ENCODE results near the gene PPP4R1.

PPP4R1 gene

DNA sequence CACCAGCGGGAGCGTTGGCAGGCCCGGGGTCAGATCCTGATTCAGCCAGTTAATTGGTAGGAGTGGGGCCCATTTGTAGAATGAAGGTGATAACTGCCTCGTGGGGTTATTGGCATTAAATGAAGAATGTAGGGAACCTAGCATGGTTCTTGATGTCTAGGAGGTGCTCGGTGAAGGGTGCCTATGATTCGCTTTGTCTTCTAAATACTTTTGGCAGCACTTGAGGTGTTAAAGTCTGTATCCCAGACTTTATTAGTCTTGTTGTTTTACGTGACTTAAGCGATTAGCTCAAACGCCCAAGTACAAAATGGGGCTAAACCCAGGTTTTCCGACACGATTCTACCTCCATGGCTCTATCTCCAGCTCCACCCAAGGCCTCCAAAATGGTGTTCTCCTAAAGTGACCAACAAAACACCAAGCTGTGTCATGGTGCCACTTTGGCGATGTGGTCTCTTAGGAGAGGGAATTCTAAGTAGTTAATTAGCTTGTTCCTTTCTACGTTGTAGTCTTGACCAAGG is 980 bp upstream of the PPP4R1 start:
- TF ChIP-seq, protein P1, sequence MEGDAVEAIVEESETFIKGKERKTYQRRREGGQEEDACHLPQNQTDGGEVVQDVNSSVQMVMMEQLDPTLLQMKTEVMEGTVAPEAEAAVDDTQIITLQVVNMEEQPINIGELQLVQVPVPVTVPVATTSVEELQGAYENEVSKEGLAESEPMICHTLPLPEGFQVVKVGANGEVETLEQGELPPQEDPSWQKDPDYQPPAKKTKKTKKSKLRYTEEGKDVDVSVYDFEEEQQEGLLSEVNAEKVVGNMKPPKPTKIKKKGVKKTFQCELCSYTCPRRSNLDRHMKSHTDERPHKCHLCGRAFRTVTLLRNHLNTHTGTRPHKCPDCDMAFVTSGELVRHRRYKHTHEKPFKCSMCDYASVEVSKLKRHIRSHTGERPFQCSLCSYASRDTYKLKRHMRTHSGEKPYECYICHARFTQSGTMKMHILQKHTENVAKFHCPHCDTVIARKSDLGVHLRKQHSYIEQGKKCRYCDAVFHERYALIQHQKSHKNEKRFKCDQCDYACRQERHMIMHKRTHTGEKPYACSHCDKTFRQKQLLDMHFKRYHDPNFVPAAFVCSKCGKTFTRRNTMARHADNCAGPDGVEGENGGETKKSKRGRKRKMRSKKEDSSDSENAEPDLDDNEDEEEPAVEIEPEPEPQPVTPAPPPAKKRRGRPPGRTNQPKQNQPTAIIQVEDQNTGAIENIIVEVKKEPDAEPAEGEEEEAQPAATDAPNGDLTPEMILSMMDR (IDR thresholded peaks at IDR 0.05; ENCODE audit: low read depth, low read length): no peak
- DNase-seq (ENCODE audit: low read depth in 2 of 2): no peak
- H3K4me3 ChIP-seq (replicated peaks in 1 of 2; ENCODE audit: low read depth in 2 of 2, low read length in 2 of 2): peak overlapping the region; percentile 44 to 54

GRCh38 chr18:9613550-9614400 is 584 bp downstream of the PPP4R1 start:
- TF ChIP-seq, protein P1 (IDR thresholded peaks at IDR 0.05; ENCODE audit: low read depth, low read length): no peak
- DNase-seq (ENCODE audit: low read depth in 2 of 2): peak; percentile 56 to 62
- H3K4me3 ChIP-seq (replicated peaks in 1 of 2; ENCODE audit: low read depth in 2 of 2, low read length in 2 of 2): peak overlapping the region; percentile 79 to 81

DNA sequence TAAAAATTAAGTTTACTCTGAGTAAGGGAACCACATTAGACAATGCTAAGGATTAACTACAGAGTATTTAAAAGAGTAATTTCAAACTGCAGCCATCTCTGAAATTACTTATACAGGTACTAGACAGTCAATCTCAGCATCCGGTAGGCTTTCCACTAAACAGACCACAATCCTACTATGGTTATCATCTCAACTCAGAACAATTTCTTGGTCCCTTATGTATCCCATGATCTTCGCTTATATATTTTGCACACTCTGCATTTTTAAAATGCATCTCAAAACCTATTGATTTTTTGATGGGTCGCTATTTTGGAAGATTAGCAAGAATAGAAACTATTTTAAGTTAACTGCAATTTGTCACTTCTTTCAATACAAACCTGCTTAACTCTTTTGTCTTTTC is 1.4 kb downstream of the PPP4R1 start:
- TF ChIP-seq, protein P1 (IDR thresholded peaks at IDR 0.05; ENCODE audit: low read depth, low read length): no peak
- H3K4me3 ChIP-seq (replicated peaks in 1 of 2; ENCODE audit: low read depth in 2 of 2, low read length in 2 of 2): peak overlapping the region; percentile 79 to 81
- no peak for DNase-seq (ENCODE audit: low read depth in 2 of 2)

- TF ChIP-seq, protein P1 (IDR thresholded peaks at IDR 0.05; ENCODE audit: low read depth, low read length): peak; percentile 73
- peak overlapping the region; percentile 79 to 81 for H3K4me3 ChIP-seq (replicated peaks in 1 of 2; ENCODE audit: low read depth in 2 of 2, low read length in 2 of 2)
- DNase-seq (ENCODE audit: low read depth in 2 of 2): peak; percentile 64 to 69
Observed at GRCh38 chr18:9612215-9612830, 2.0 kb downstream of the PPP4R1 start.

DNA sequence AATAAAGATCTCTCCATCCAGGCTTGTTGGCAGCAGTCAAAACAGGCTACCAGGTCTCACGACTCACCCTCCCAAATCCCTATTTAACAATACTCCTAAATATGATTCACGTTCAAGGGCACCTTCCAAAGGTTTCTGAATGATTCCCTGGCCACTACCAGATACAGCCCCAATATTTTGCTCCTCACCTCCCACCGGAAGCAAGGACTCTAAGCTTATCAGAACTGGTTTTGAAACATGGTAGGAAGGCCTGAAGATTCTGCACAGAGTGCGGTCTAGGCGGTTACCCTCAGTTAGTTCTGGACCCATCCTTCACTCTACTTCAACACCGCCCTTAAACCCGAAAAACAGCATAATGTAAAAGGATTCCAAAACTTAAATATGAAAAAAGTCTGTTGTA is 5.2 kb downstream of the PPP4R1 start:
- no peak overlapping the region for H3K4me3 ChIP-seq (replicated peaks in 1 of 2; ENCODE audit: low read depth in 2 of 2, low read length in 2 of 2)
- no peak for DNase-seq (ENCODE audit: low read depth in 2 of 2)
- TF ChIP-seq, protein P1 (IDR thresholded peaks at IDR 0.05; ENCODE audit: low read depth, low read length): no peak

GRCh38 chr18:9608728-9609127 is 5.6 kb downstream of the PPP4R1 start:
- TF ChIP-seq, protein P1 (IDR thresholded peaks at IDR 0.05; ENCODE audit: low read depth, low read length): no peak
- H3K4me3 ChIP-seq (replicated peaks in 1 of 2; ENCODE audit: low read depth in 2 of 2, low read length in 2 of 2): no peak overlapping the region
- no peak for DNase-seq (ENCODE audit: low read depth in 2 of 2)

Measured in cardiac fibroblast (primary cell).